Transverse colon (tissue), 4 donors: Measurements from ENCODE around the gene CMTM4. TPM values are rescaled to one million over a fixed set of nuclear protein-coding genes. Genes with fewer than 3 reads are reported as not detected.

Experiments used
- DNase-seq: peaks from one replicate; pipeline ENCODE4 v3.0.0-alpha.2; 2019
- H3K27ac ChIP-seq, 4 donors: fragments of 200-600 bp; sonication (generic); 2 replicates each; pipeline ENCODE4 v1.5.1; 2016 to 2018; ENCODE audit warnings: inconsistent platforms in 4 of 4
- H3K27me3 ChIP-seq: fragments of 200-600 bp; sonication (generic); 2 replicates; pipeline ENCODE4 v1.5.1; 2017; ENCODE audit warnings: inconsistent platforms
- H3K36me3 ChIP-seq, 4 donors: fragments of 200-600 bp; sonication (generic); 2 replicates each; pipeline ENCODE4 v1.5.1; 2017 to 2019; ENCODE audit warnings: inconsistent platforms in 4 of 4
- H3K4me1 ChIP-seq, 4 donors: fragments of 200-600 bp; sonication (generic); 2 replicates each; pipeline ENCODE4 v1.5.1; 2017 to 2020; ENCODE audit warnings: inconsistent platforms in 4 of 4
- H3K4me3 ChIP-seq, 4 donors: fragments of 200-600 bp; sonication (generic); 1 replicate in 1 of 4; 2 replicates in 3 of 4; pipeline versions ENCODE4 v1.5.1 to v1.6.1; 2017 to 2019; ENCODE audit warnings: inconsistent platforms in 4 of 4
- H3K9me3 ChIP-seq, 2 donors: fragments of 200-600 bp; sonication (generic); 2 replicates each; pipeline ENCODE4 v1.5.1; 2017 to 2019; ENCODE audit warnings: inconsistent platforms in 2 of 2
- EP300 ChIP-seq: sonication (generic); formaldehyde crosslinking; IDR thresholded peaks from one replicate; pipeline ENCODE4 v1.6.1; 2017; ENCODE audit warnings: antibody characterized with exemption, low read depth
- POLR2A ChIP-seq: fragments of 450-650 bp; IDR thresholded peaks from one replicate; pipeline ENCODE4 v1.6.1; 2016; ENCODE audit warnings: antibody characterized with exemption, mild to moderate bottlenecking, moderate library complexity
- POLR2AphosphoS5 ChIP-seq, 3 donors: sonication (generic); formaldehyde crosslinking; IDR thresholded peaks; one replicate each; pipeline ENCODE4 v1.6.1; 2016; ENCODE audit warnings: antibody characterized with exemption in 3 of 3
- WGBS, 2 donors: methylation state at CpG; one replicate each; pipeline ENCODE4 v1.1.5; 2018; ENCODE audit warnings: low coverage in 1 of 2; 5-methylcytosine and 5-hydroxymethylcytosine counted together
- in situ Hi-C, 4 donors: fragments of 200-750 bp; cut with MboI; loops; one replicate each; pipeline versions ENCODE4 v1.15.0 to v1.15.1; 2017; ENCODE audit warnings: low sequenced_read_pairs in 3 of 4, low pct_ligation_motif_present in 1 of 4, low pct_unique_long_range_greater_than_20kb in 1 of 4
- intact Hi-C: fragments of 100-400 bp; cut with DNase I; formaldehyde crosslinking; loops from one replicate; pipeline ENCODE4 v1.15.1; 2023; ENCODE audit warnings: low total_unique reads
- total RNA-seq, 4 donors: library from RNA; depleted of rRNA; stranded (reverse); fragments of >200 nt; gene quantifications; one replicate each; pipeline ENCODE4 v1.1.0, GENCODE V29; 2016
- TF ChIP-seq, protein P1 (sequence below), 5 experiments: fragments of 200-600 bp in 3 of 5; fragments of 450-650 bp in 2 of 5; sonication (generic) in 3 of 5; IDR thresholded peaks; 1 replicate in 2 of 5; 2 replicates in 3 of 5; pipeline ENCODE4 v1.5.1; 2016 to 2017; ENCODE audit warnings: antibody characterized with exemption in 5 of 5, inconsistent platforms in 3 of 5, mild to moderate bottlenecking in 2 of 5, moderate library complexity in 1 of 5

CMTM4 gene
- total RNA-seq, 4 donors from 2014 or later = 77.0 to 167 (median 163) TPM

DNA sequence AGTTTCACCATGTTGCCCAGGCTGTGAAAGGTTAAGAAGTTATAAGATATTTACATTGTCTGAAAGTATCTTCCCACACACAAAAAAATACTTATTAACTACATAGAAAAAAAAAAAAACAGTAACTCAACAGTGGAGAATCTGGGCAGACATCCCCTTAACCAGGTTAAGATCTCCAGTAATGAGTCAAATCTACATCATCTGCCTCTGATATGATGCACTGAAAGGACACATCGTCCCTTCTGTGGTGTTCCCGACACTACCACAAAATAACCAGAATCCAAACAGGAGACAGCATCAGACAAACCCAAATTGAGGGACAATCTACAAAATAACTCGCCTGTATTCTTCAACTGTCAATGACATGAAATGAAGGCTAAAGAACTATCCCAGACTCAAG is 40.0 kb downstream of the CMTM4 start:
- no peak for DNase-seq
- 80 to 96% methylated on average over 3 of the region's 3 CpGs for WGBS, 2 donors
- no peak for TF ChIP-seq EP300
- TF ChIP-seq, protein P1, sequence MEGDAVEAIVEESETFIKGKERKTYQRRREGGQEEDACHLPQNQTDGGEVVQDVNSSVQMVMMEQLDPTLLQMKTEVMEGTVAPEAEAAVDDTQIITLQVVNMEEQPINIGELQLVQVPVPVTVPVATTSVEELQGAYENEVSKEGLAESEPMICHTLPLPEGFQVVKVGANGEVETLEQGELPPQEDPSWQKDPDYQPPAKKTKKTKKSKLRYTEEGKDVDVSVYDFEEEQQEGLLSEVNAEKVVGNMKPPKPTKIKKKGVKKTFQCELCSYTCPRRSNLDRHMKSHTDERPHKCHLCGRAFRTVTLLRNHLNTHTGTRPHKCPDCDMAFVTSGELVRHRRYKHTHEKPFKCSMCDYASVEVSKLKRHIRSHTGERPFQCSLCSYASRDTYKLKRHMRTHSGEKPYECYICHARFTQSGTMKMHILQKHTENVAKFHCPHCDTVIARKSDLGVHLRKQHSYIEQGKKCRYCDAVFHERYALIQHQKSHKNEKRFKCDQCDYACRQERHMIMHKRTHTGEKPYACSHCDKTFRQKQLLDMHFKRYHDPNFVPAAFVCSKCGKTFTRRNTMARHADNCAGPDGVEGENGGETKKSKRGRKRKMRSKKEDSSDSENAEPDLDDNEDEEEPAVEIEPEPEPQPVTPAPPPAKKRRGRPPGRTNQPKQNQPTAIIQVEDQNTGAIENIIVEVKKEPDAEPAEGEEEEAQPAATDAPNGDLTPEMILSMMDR (IDR thresholded peaks at IDR 0.05) = no peak
- TF ChIP-seq POLR2A = no peak
- no peak for TF ChIP-seq POLR2AphosphoS5 (IDR thresholded peaks at IDR 0.05)
- peaks cover 0 to 17% (median 10%) of the 10 kb centered on the region in 4 donors for H3K4me1 ChIP-seq
- no peaks in the 10 kb centered on the region for H3K9me3 ChIP-seq
- intact Hi-C loops (no loop called here), in situ Hi-C loops (no loop called here)
- H3K36me3 ChIP-seq = no peaks in the 10 kb centered on the region
- H3K4me3 ChIP-seq = no peak overlapping the region
- H3K27ac ChIP-seq = no peak overlapping the region
- H3K27me3 ChIP-seq = no peaks in the 10 kb centered on the region

DNA sequence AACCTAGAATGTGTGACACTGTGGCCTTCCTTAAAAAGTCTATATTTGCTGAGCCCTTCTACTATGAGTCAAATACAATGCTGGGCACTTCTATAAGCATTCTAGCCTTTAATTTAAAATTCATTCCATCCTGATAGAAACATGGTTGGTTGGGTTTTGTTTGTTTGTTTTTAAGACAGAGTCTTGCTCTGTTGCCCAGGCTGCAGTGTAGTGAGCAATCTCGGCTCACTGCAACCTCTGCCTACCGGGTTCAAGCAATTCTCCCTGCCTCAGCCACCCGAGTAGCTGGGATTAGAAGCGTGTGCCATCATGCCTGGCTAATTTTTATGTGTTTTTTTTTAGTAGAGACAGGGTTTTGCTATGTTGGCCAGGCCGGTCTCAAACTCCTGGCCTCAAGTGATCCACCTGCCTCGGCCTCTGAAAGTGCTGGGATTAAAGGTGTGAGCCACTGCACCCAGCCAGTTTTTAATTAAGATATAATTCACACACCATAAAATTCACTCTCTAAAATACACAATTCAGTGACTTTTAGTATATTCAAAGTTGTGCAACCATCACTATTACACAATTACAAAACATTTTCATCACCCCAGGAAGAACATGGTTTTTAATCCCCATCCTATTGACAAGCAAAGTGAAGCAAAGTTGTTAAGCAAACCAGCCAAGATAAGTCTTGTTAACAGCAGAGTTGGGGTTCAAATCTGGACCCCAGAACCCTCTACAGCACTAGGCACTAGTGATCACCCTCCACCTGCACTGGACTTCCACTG is 42.8 kb downstream of the CMTM4 start:
- no peak overlapping the region for H3K27ac ChIP-seq
- no peak overlapping the region for H3K4me3 ChIP-seq
- H3K4me1 ChIP-seq = peaks cover 0 to 21% (median 14%) of the 10 kb centered on the region in 4 donors
- WGBS, 2 donors = 89 to 96% methylated on average over 6 of the region's 6 CpGs
- intact Hi-C loops (no loop called here), in situ Hi-C loops (no loop called here)
- no peaks in the 10 kb centered on the region for H3K36me3 ChIP-seq
- H3K27me3 ChIP-seq = no peaks in the 10 kb centered on the region
- no peak for DNase-seq
- TF ChIP-seq, protein P1 (IDR thresholded peaks at IDR 0.05) = no peak
- no peak for TF ChIP-seq POLR2AphosphoS5 (IDR thresholded peaks at IDR 0.05)
- TF ChIP-seq EP300 = no peak
- TF ChIP-seq POLR2A = no peak
- no peaks in the 10 kb centered on the region for H3K9me3 ChIP-seq

DNA sequence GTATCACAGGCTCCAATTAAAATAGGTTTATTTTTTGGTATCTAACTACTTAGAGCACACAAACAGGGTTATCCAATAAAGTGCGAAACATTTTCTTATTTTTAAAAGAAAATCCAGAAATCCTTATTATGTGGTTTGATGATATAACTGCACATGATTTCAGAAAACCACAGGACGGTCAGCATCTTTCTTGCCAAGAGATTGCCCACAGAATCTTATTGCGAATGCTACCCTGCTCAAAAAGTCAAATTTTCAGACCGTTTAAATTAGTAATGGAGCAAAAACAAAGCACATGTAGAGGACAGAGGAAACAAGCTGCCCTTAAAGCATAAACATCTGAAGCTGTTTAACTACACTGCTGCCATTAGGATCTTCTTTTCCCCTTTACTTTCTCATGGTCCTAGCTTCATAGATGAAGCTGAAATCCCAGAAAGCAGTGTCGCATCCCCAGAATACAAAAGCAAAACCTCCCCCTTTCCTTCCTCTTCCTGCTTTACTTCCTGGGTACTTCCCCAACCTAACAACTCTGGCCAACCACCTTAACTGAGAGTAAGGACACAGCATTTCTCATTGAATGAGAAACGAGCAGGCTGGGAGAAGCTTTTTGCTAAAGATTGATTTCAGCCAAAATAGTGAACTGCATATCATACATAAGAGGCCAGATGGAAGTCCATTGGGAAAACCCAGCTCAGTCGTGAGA is 43.7 kb downstream of the CMTM4 start:
- intact Hi-C loops (no loop called here), in situ Hi-C loops (no loop called here)
- no peaks in the 10 kb centered on the region for H3K36me3 ChIP-seq
- 79 to 84% methylated on average over 5 to 7 of the region's 7 CpGs for WGBS, 2 donors
- H3K27me3 ChIP-seq = no peaks in the 10 kb centered on the region
- no peak overlapping the region for H3K4me3 ChIP-seq
- DNase-seq = no peak
- H3K9me3 ChIP-seq = no peaks in the 10 kb centered on the region
- TF ChIP-seq, protein P1 (IDR thresholded peaks at IDR 0.05) = no peak
- TF ChIP-seq POLR2AphosphoS5 (IDR thresholded peaks at IDR 0.05) = no peak
- no peak for TF ChIP-seq POLR2A
- TF ChIP-seq EP300 = no peak
- H3K4me1 ChIP-seq = peaks cover 0 to 21% (median 14%) of the 10 kb centered on the region in 4 donors
- no peak overlapping the region for H3K27ac ChIP-seq

DNA sequence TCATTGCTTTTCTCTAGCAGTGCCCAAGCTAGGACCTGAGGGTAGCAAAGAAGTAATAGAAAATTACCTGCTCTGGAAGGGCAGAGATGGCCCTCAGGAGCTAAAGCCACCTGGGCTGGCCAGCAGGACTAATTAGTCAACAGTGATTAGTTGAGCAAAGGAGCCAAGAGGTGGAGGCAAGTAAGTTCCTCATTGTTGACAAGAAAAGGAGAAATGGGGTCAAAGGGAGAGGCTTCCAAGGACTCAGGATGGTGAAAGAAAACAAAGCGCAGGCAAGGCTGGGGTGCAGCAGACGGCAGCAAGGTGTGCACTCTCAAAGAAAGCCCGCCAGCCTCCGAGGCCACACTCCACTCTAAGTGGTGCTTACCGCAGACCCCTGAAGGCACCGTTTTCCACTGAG is 44.6 kb downstream of the CMTM4 start:
- Histone ChIP-seq H3K9me3 (no peaks in the 10 kb centered on the region), H3K4me3 (no peak overlapping the region), H3K36me3 (no peaks in the 10 kb centered on the region), H3K27me3 (no peaks in the 10 kb centered on the region), H3K4me1 (peaks cover 0 to 21% (median 14%) of the 10 kb centered on the region in 4 donors), H3K27ac (no peak overlapping the region)
- 93 to 100% methylated on average over 1 to 6 of the region's 6 CpGs for WGBS, 2 donors
- in situ Hi-C loops (no loop called here), intact Hi-C loops (no loop called here)
- TF ChIP-seq EP300 = no peak
- no peak for DNase-seq
